ENCODE measurements around the gene IL17RD.

DNA sequence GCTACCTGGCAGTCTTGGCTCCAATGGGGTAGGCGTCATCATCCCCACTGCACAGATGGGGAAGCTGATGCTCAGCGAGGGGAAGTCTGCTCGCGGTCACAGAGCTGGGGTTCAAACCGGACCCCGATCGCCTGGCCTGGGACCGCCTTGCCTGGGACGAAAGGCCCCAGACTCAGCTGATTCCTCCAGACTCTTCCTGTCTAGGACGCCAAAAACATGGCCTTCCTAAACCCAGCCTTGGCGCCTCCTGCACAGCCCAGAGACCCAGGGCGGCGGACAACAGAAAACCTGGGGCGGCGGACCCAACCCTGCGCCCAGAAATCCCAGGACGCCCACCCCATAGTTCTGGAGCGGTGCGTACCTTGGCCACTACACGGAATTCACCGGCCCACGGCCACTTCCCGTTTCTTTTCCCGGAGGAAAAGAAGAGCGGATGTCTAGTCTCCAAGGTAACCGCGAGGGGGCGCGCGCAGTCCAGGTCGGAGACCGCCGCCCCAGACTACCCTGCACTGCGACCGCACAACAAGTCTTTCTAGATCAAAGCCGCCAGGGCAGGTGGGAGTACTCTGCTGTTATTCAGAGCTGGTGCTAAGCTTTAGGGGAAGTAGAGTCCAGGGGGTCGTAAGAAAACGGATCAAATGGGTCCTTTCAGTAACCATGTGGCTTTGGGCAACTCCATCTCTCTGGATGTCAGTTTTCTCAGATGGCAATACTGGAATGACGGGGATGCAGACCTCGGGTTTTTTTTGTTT is 4.9 kb upstream of the IL17RD start:
- TF ChIP-seq ARID2 (IDR thresholded peaks at IDR 0.05) (no peak), RCOR1 (IDR thresholded peaks at IDR 0.05; ENCODE audit: borderline replicate concordance in 1 of 2, low read depth in 2 of 2, low read length in 2 of 2) (no peak), RBM22 (IDR thresholded peaks at IDR 0.05; ENCODE audit: low read depth, low read length, poor library complexity, severe bottlenecking) (no peak), SRSF9 (IDR thresholded peaks at IDR 0.05; ENCODE audit: borderline replicate concordance, low read depth, low read length) (no peak)
- TF ChIP-seq, protein P1, sequence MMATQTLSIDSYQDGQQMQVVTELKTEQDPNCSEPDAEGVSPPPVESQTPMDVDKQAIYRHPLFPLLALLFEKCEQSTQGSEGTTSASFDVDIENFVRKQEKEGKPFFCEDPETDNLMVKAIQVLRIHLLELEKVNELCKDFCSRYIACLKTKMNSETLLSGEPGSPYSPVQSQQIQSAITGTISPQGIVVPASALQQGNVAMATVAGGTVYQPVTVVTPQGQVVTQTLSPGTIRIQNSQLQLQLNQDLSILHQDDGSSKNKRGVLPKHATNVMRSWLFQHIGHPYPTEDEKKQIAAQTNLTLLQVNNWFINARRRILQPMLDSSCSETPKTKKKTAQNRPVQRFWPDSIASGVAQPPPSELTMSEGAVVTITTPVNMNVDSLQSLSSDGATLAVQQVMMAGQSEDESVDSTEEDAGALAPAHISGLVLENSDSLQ (IDR thresholded peaks at IDR 0.05) = no peak

Measured in K562 (cell line).